ENCODE results near the gene GAB2. TPM values are rescaled to one million over a fixed set of nuclear protein-coding genes. Genes with fewer than 3 reads are reported as not detected.
"Not testable (repeated sequence)": the region's sequence is repeated elsewhere in the genome, so short reads cannot be mapped to it uniquely, and the experiment has no call there.

The GAB2 gene
- 5.0 and 6.1 TPM in 2 replicates for total RNA-seq (2014; rRNA removed; shearing (Covaris generic))

- no peak for DNase-seq (ENCODE audit: low read depth)
Measured at GRCh38 chr11:78417175-78417887, at the start of gene GAB2. TSS of gene GAB2 (minus strand) at chr11:78417820. CDS start at chr11:78417720, 100 bp downstream.

GRCh38 chr11:78467370-78467769 lies 49.8 kb upstream of the GAB2 start:
- no peak for DNase-seq (ENCODE audit: low read depth)

GRCh38 chr11:78465169-78465942 lies 47.7 kb upstream of the GAB2 start:
- DNase-seq (ENCODE audit: low read depth): no peak

GRCh38 chr11:78464787-78465168 lies 47.2 kb upstream of the GAB2 start:
- not testable (repeated sequence) for DNase-seq (ENCODE audit: low read depth)

GRCh38 chr11:78460471-78460870 lies 42.9 kb upstream of the GAB2 start:
- peak; percentile 1 for DNase-seq (ENCODE audit: low read depth)

- no peak for DNase-seq (ENCODE audit: low read depth)
Measured at GRCh38 chr11:78459738-78460137, 42.1 kb upstream of the GAB2 start.

- no peak for DNase-seq (ENCODE audit: low read depth)
Measured at GRCh38 chr11:78457448-78457847, 39.8 kb upstream of the GAB2 start.

- no peak for DNase-seq (ENCODE audit: low read depth)
Measured at GRCh38 chr11:78453140-78453935, 35.7 kb upstream of the GAB2 start.

GRCh38 chr11:78451371-78452150 lies 33.9 kb upstream of the GAB2 start:
- no peak for DNase-seq (ENCODE audit: low read depth)

GRCh38 chr11:78450866-78451265 lies 33.2 kb upstream of the GAB2 start:
- DNase-seq (ENCODE audit: low read depth): no peak

- peak; percentile 6 for DNase-seq (ENCODE audit: low read depth)
Measured at GRCh38 chr11:78449866-78450265, 32.2 kb upstream of the GAB2 start.

GRCh38 chr11:78446210-78446609 lies 28.6 kb upstream of the GAB2 start:
- DNase-seq (ENCODE audit: low read depth): no peak

- DNase-seq (ENCODE audit: low read depth): no peak
Measured at GRCh38 chr11:78444726-78445125, 27.1 kb upstream of the GAB2 start.

- DNase-seq (ENCODE audit: low read depth): no peak
Measured at GRCh38 chr11:78441956-78442355, 24.3 kb upstream of the GAB2 start.

GRCh38 chr11:78438298-78438975 lies 20.8 kb upstream of the GAB2 start:
- no peak for DNase-seq (ENCODE audit: low read depth)

GRCh38 chr11:78432956-78433355 lies 15.3 kb upstream of the GAB2 start:
- DNase-seq (ENCODE audit: low read depth): no peak

- DNase-seq (ENCODE audit: low read depth): no peak
Measured at GRCh38 chr11:78432058-78432515, 14.5 kb upstream of the GAB2 start.

GRCh38 chr11:78429660-78430059 lies 12.0 kb upstream of the GAB2 start:
- no peak for DNase-seq (ENCODE audit: low read depth)

GRCh38 chr11:78429209-78429608 lies 11.6 kb upstream of the GAB2 start:
- no peak for DNase-seq (ENCODE audit: low read depth)

GRCh38 chr11:78428773-78429172 lies 11.2 kb upstream of the GAB2 start:
- DNase-seq (ENCODE audit: low read depth): no peak

GRCh38 chr11:78428266-78428636 lies 10.6 kb upstream of the GAB2 start:
- DNase-seq (ENCODE audit: low read depth): no peak

Measured in RPMI7951 (cell line).